Body of pancreas (tissue), 4 donors: ENCODE measurements around the gene RAPGEF5. TPM values are rescaled to one million over a fixed set of nuclear protein-coding genes. Genes with fewer than 3 reads are reported as not detected.

Source experiments
- ATAC-seq: fragments of 150-250 bp; one replicate; pipeline ENCODE4 v1.9.1; 2016
- DNase-seq, 4 donors: peaks; one replicate each; pipeline ENCODE4 v3.0.0-alpha.2; 2019
- H3K27ac ChIP-seq, 4 donors: fragments of 200-600 bp; sonication (generic); 1 replicate in 3 of 4; 2 replicates in 1 of 4; pipeline versions ENCODE4 v1.5.1 to v1.6.1; 2016 to 2019; ENCODE audit warnings: mild to moderate bottlenecking in 1 of 4, mixed read lengths in 1 of 4, moderate library complexity in 1 of 4
- H3K27me3 ChIP-seq, 2 donors: fragments of 200-600 bp; sonication (generic); one replicate each; pipeline ENCODE4 v1.6.0; 2016; ENCODE audit warnings: mild to moderate bottlenecking in 1 of 2
- H3K36me3 ChIP-seq, 2 donors: fragments of 200-600 bp; sonication (generic); replicated peaks in 1 of 2; 2 replicates each; pipeline ENCODE4 v1.5.1; 2016; ENCODE audit warnings: low read depth in 2 of 2; ENCODE audit not compliant: insufficient read depth in 1 of 2
- H3K4me1 ChIP-seq: fragments of 200-600 bp; sonication (generic); one replicate; pipeline ENCODE4 v1.6.0; 2016
- H3K4me3 ChIP-seq, 2 donors: fragments of 200-600 bp; sonication (generic); 1 replicate in 1 of 2; 2 replicates in 1 of 2; pipeline ENCODE4 v1.5.1; 2016 to 2019
- H3K9me3 ChIP-seq, 3 donors: fragments of 200-600 bp; sonication (generic); 1 replicate in 2 of 3; 2 replicates in 1 of 3; pipeline ENCODE4 v1.5.1; 2016
- POLR2A ChIP-seq, 3 donors: fragments of 450-650 bp; IDR thresholded peaks; one replicate each; pipeline ENCODE4 v1.6.1; 2016; ENCODE audit warnings: antibody characterized with exemption in 3 of 3, mild to moderate bottlenecking in 2 of 3
- WGBS, 2 donors: methylation state at CpG; one replicate each; pipeline ENCODE4 v1.1.5; 2017; 5-methylcytosine and 5-hydroxymethylcytosine counted together
- intact Hi-C: fragments of 100-400 bp; cut with DNase I; formaldehyde crosslinking; loops from one replicate; pipeline ENCODE4 v1.15.1; 2023
- total RNA-seq, 2 donors: library from RNA; depleted of rRNA; stranded (reverse); fragments of >200 nt; gene quantifications; one replicate each; pipeline ENCODE4 v1.1.0, GENCODE V29; 2016
- TF ChIP-seq, protein P1 (sequence below), 7 experiments: fragments of 450-650 bp in 4 of 7; fragments of 200-600 bp in 3 of 7; sonication (generic) in 3 of 7; IDR thresholded peaks; one replicate each; pipeline ENCODE4 v1.5.1; 2016 to 2019; ENCODE audit warnings: antibody characterized with exemption in 7 of 7

RAPGEF5 gene
- total RNA-seq, 2 donors from 2014 or later = 68.0 to 151 TPM

- Histone ChIP-seq H3K4me3 (peak overlapping the region; percentile 44 to 83), H3K4me1 (peaks cover 35% of the 10 kb centered on the region), H3K27me3 (no peaks in the 10 kb centered on the region), H3K27ac (peak overlapping the region; percentile 84 to 89 (median 87)), H3K36me3 (no peaks in the 10 kb centered on the region), H3K9me3 (peaks cover 0 to 3% (median 0%) of the 10 kb centered on the region in 3 donors)
- intact Hi-C loops = no loop called here
- DNase-seq (peak in 3 of 4 donors; percentile 27 to 42 (median 30)), ATAC-seq (peak; percentile 16)
- 3 to 15% methylated on average over 2 to 20 of the region's 26 CpGs for WGBS, 2 donors
- TF ChIP-seq POLR2A (IDR thresholded peaks at IDR 0.05) = no peak
- TF ChIP-seq, protein P1, sequence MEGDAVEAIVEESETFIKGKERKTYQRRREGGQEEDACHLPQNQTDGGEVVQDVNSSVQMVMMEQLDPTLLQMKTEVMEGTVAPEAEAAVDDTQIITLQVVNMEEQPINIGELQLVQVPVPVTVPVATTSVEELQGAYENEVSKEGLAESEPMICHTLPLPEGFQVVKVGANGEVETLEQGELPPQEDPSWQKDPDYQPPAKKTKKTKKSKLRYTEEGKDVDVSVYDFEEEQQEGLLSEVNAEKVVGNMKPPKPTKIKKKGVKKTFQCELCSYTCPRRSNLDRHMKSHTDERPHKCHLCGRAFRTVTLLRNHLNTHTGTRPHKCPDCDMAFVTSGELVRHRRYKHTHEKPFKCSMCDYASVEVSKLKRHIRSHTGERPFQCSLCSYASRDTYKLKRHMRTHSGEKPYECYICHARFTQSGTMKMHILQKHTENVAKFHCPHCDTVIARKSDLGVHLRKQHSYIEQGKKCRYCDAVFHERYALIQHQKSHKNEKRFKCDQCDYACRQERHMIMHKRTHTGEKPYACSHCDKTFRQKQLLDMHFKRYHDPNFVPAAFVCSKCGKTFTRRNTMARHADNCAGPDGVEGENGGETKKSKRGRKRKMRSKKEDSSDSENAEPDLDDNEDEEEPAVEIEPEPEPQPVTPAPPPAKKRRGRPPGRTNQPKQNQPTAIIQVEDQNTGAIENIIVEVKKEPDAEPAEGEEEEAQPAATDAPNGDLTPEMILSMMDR (IDR thresholded peaks at IDR 0.05) = no peak
Observed at GRCh38 chr7:22356010-22356691, 803 bp downstream of the RAPGEF5 start.

- ATAC-seq (no peak), DNase-seq (no peak)
- WGBS, 2 donors = 15 to 31% methylated on average over 5 of the region's 5 CpGs
- no peaks in the 10 kb centered on the region for H3K36me3 ChIP-seq
- H3K9me3 ChIP-seq = peaks cover 0 to 3% (median 0%) of the 10 kb centered on the region in 3 donors
- H3K4me3 ChIP-seq = peak overlapping the region; percentile 44 to 83
- TF ChIP-seq POLR2A (IDR thresholded peaks at IDR 0.05) = no peak
- TF ChIP-seq, protein P1 (IDR thresholded peaks at IDR 0.05) = no peak
- H3K27me3 ChIP-seq = no peaks in the 10 kb centered on the region
- H3K27ac ChIP-seq = peak overlapping the region in 2 of 4 donors; percentile 87 to 89
- peaks cover 39% of the 10 kb centered on the region for H3K4me1 ChIP-seq
- intact Hi-C loops = no loop called here
Observed at GRCh38 chr7:22355620-22356009, 1.3 kb downstream of the RAPGEF5 start.

DNA sequence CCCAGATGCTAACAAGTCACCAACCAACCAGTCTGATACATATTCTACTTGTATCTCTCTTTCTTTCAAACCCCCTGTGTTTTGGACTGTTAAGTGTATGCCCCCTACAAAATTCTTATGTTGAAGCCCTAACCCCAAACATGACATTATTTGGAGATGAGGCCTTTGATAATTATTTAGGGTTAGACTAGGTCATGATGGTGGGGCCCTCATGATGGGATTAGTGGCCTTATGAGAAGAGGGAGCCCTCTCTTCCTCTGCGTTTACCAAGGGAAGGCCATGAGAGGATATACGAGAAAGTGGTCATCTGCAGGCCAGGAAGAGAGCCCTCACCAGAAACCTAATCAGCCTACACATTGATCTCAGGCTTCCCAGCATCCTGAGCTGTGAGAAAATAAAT, 2.5 kb downstream of the RAPGEF5 start:
- 36 to 81% methylated on average over 2 of the region's 2 CpGs for WGBS, 2 donors
- no peaks in the 10 kb centered on the region for H3K27me3 ChIP-seq
- peaks cover 51% of the 10 kb centered on the region for H3K4me1 ChIP-seq
- H3K9me3 ChIP-seq = no peaks in the 10 kb centered on the region
- no peak for DNase-seq
- intact Hi-C loops = no loop called here
- TF ChIP-seq, protein P1 (IDR thresholded peaks at IDR 0.05) = no peak
- TF ChIP-seq POLR2A (IDR thresholded peaks at IDR 0.05) = no peak
- H3K27ac ChIP-seq = peak overlapping the region in 2 of 4 donors; percentile 2 to 13
- H3K36me3 ChIP-seq = no peaks in the 10 kb centered on the region
- H3K4me3 ChIP-seq = no peak overlapping the region
- ATAC-seq = no peak

DNA sequence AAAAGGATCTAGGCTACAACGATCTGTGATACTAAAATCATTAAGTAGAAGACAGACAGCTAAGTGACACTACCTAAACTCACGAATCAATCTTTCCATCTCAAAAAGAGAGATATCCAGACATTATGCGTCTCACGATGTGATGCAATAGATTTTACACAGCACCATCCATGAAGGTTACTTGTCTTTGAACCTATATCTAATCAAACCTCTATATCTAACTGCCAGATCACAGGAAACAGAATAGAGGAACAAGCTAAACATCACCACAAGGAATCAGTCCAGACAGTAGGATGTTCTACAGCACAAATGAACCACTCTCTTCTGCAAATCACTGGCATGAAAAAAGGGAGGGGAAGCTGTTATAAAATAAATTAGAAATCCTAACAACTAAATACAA, 4.1 kb downstream of the RAPGEF5 start:
- peaks cover 65% of the 10 kb centered on the region for H3K4me1 ChIP-seq
- no peak for DNase-seq
- H3K4me3 ChIP-seq = no peak overlapping the region
- H3K27ac ChIP-seq = no peak overlapping the region
- H3K9me3 ChIP-seq = no peaks in the 10 kb centered on the region
- WGBS, 2 donors = 95 to 96% methylated on average over 4 of the region's 4 CpGs
- H3K36me3 ChIP-seq = no peaks in the 10 kb centered on the region
- no peak for ATAC-seq
- intact Hi-C loops = no loop called here
- TF ChIP-seq, protein P1 (IDR thresholded peaks at IDR 0.05) = no peak
- no peak for TF ChIP-seq POLR2A (IDR thresholded peaks at IDR 0.05)
- H3K27me3 ChIP-seq = no peaks in the 10 kb centered on the region

DNA sequence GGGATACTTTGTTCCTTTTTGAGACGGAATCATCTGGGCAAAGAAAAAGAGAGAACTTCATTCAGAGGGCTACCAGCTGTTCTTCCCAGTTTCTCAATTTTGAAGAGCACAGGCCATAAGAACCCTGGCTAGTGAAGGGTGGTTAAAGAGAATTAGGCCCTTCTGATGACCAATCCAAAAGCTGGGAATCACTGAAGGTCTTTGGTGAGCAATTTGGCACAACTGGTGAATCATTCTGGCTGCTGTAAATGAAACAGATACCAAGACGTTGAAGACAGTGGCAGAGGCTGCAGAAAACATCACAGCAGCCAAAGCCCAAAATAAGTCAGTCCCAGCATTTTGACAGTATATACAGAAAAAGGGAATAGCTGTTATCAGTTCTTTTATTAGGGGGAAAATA, 5.1 kb downstream of the RAPGEF5 start:
- H3K36me3 ChIP-seq = no peaks in the 10 kb centered on the region

More for the DNA sequence above, 5.1 kb downstream of the RAPGEF5 start:
- ATAC-seq = no peak
- intact Hi-C loops = no loop called here
- Histone ChIP-seq H3K9me3 (no peaks in the 10 kb centered on the region), H3K27me3 (no peaks in the 10 kb centered on the region), H3K4me3 (no peak overlapping the region), H3K4me1 (peaks cover 69% of the 10 kb centered on the region), H3K27ac (peak overlapping the region in 3 of 4 donors; percentile 66 to 90 (median 70))
- WGBS, 2 donors = 33 to 34% methylated on average over 2 of the region's 2 CpGs
- DNase-seq = no peak
- TF ChIP-seq, protein P1 (IDR thresholded peaks at IDR 0.05) = no peak
- TF ChIP-seq POLR2A (IDR thresholded peaks at IDR 0.05) = no peak
